Activated CD8-positive, alpha-beta memory T cell treated with anti-CD3 and anti-CD28 coated beads for 48 hours (primary cell): Measurements from ENCODE around the gene SLC6A1.
"Not testable (repeated sequence)": the region's sequence is repeated elsewhere in the genome, so short reads cannot be mapped to it uniquely, and the experiment has no call there.

Experiments used
- DNase-seq, 3 experiments: peaks; one replicate each; pipeline ENCODE4 v3.0.0-alpha.2; 2020; ENCODE audit warnings: low read depth in 2 of 3, low spot score in 2 of 3

SLC6A1 gene

GRCh38 chr3:11057655-11058054 is 65.1 kb downstream of the SLC6A1 start:
- no peak for DNase-seq

DNA sequence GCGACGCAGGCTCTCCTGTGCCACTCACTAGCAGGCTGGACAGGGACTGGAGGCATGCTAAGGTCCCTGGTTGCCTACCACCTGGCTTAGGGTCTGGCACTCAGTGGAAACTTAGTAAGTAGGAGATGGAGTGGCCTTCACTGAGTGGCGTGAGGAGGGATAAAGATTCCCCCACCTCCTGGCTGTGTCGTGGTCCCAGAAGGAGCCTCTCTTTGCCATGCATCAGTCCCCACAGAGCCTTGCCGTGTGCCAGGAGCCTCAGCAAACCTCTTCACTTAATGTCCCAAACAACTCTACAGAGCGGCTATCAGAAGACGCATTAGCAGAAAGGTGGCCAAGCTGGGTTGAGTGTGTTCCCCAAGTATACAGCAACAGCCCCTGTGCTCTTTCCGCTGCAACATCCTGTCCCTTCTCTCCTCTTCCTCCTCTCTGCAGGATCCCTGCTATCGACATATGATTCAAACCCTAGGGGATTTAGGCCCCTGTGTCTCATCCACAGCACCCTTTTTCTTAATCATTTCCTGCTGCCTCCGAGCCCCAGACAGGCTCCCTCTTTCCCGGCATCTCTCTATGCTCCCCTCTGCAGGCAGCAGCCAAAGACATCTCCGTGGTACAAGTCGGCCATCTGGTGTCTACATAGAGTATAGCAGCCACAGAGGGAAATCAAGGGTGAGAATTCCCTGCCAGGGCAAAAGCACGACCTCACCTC is 66.7 kb downstream of the SLC6A1 start:
- peak in 1 of 3 experiments; percentile 6 for DNase-seq

- DNase-seq, result no peak
Measured at GRCh38 chr3:11059799-11060115, 67.2 kb downstream of the SLC6A1 start.

GRCh38 chr3:11060500-11061251 is 68.1 kb downstream of the SLC6A1 start:
- peak; percentile 17 to 43 (median 32) for DNase-seq

DNA sequence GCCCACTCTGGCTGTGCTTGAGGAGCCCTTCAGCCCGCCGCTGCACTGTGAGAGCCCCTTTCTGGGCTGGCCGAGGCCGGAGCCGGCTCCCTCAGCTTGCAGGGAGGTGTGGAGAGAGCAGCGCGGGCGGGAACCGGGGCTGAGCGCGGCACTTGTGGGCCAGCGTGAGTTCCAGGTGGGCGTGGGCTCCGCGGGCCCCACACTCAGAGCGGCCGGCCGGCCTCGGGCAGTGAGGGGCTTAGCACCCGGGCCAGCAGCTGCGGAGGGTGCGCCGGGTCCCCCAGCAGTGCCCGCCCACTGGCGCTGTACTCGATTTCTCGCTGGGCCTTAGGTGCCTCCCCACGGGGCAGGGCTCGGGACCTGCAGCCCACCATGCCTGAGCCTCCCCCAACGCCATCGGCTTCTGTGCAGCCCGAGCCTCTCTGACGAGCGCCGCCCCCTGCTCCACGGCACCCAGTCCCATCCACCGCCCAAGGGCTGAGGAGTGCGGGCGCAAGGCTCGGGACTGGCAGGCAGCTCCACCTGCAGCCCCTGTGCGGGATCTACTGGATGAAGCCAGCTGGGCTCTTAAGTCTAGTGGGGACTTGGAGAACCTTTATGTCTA is 68.8 kb downstream of the SLC6A1 start:
- DNase-seq, result not testable (repeated sequence)

DNA sequence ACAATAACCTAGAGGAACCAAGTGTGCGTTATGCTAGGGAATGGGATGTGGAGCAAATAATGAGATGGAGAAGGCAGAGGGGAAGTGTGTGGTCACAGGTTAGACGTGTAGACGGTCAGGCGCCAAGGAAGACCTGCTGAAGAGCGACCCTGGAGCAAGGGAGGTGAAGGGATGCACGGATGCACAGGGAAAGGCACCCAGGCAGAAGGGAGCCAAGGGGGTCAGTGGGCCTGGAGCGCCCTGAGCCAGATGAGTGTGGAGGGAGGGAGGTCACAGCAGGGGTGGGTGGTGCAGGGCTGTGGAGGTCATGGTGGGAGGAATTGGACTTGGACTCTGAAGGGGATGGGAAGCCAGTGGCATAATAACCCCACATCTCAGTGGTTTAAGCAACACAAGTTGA is 70.2 kb downstream of the SLC6A1 start:
- no peak for DNase-seq

DNA sequence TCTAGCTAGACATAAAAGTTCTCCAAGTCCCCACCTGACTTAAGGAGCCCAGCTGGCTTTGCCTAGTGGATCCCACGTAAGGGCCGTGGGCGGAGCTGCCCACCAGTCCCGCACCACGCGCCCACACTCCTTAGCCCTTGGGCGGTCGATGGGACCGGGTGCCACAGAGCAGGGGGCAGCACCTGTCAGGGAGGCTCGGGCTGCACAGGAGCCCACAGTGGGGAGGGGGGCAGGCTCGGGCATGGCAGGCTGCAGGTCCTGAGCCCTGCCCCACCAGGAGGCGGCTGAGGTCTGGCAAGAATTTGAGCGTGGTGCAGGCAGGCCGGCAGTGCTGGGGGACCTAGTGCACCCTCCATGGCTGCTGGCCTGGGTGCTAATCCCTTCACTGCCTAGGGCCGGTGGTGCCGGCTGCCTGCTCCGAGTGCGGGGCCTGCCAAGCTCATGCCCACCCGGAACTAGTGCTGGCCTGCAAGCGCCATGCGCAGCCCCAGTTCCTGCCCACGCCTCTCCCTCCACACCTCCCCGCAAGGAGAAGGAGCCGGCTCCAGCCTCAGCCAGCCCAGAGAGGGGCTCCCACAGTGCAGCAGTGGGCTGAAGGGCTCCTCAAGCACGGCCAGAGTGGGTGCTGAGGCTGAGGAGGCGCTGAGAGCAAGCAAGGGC is 78.7 kb downstream of the SLC6A1 start:
- DNase-seq, result no peak

DNA sequence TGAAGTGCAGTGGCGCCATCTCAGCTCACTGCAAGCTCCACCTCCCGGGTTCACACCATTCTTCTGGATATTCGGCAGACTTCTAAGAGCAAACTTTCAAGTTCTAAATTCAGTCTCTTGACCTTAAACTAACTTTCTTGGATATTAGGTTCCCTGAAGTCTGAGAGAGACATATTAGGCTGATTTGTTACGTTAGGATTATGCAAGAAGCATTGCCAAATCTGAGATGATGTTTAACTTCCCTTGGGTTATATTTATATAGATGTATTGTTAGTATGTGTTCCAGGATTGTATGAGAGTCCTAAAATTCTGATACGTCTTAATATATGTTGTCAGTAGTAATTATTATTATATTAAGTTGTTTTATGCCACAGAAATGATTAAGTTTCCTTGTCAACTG is 80.1 kb downstream of the SLC6A1 start:
- no peak for DNase-seq

GRCh38 chr3:11074011-11074410 is 81.5 kb downstream of the SLC6A1 start:
- no peak for DNase-seq

GRCh38 chr3:11074451-11074850 is 81.9 kb downstream of the SLC6A1 start:
- DNase-seq, result no peak

- not testable (repeated sequence) for DNase-seq
Measured at GRCh38 chr3:11075122-11075521, 82.6 kb downstream of the SLC6A1 start.

GRCh38 chr3:11076711-11077110 is 84.2 kb downstream of the SLC6A1 start:
- no peak for DNase-seq

DNA sequence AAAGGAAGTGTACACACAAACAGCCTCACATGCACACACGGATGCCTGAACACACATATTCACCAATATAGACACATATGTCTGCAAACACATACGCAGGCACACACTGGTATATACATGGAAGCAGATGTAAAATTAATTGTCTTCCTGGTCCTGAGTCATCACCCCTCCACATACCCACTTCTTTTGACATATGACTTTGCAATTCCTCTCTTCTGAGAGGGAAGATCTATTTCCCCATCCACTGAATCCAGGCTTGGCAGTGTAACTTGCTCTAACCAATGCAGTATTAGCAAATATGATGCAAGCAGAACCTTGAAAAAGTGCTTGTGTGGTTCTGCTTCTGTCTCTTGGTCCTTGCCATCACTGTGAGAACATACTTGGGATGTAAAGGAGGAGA is 84.9 kb downstream of the SLC6A1 start:
- no peak for DNase-seq

GRCh38 chr3:11078826-11079515 is 86.4 kb downstream of the SLC6A1 start:
- DNase-seq, result no peak

GRCh38 chr3:11080492-11080891 is 87.9 kb downstream of the SLC6A1 start:
- no peak for DNase-seq

GRCh38 chr3:11084098-11084497 is 91.5 kb downstream of the SLC6A1 start:
- no peak for DNase-seq

GRCh38 chr3:11084677-11085076 is 92.1 kb downstream of the SLC6A1 start:
- no peak for DNase-seq

- no peak for DNase-seq
Measured at GRCh38 chr3:11085093-11085840, 92.7 kb downstream of the SLC6A1 start.

DNA sequence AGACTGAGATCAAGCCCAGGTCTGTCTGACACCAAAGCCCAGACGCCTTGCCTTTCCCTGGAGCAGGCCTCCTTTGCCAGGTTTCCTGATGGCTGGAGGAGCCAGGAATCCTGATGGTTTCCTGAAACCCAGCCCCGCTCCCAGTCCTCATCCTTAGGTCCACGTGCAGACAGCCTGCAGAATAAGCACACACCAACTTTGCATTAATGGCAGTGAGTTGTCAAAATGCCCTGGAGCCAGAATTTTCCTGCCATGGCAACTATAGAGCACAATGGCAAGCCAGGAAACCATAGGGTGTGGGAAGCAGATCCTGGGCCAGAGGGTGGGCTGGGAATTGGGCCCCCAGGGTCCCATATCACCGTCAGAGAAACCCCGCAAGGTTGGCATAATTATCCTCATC is 94.3 kb downstream of the SLC6A1 start:
- DNase-seq, result no peak

DNA sequence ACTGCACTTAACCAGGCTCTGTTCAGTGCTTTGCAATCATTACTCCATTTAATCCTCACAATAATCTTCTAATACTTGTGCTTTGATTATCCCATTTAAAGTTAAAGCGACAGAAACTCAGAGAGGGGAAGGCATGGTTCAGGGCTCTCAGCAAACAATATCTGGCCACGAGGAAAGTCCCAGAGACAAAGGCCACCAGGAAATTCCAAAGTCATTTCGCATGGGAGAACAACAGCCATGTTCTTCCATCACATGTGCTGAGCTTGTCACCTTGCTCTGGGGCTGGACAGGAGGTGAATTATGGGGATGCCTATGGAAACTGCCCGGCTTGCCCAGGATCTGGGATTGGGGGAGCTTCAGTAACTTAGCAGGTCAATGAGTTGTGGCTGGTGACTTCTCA is 95.5 kb downstream of the SLC6A1 start:
- no peak for DNase-seq

DNA sequence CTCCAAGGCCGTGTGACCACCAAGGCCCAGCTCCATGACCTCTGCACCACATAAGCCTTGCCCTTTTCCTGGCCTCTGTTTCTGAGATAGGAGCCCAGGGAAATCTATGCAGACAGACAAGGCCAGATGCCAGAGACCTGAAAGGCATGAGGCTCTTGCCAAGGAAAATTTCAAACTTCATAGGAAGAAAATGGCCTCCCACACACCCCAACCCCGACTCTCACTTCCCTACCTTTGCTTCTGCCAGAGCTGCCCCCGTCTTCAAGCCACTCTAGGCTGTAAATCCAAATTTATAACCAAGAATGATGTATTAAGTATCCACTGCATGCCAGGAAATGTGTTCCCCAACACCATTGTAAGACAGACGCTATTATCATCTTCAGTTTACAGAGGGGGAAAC is 96.3 kb downstream of the SLC6A1 start:
- DNase-seq, result no peak
